Activated CD4-positive, alpha-beta T cell treated with anti-CD3 and anti-CD28 coated beads, Interleukin-2, amount 10 ng/mL, durations not matched to agents 24 days and 14 days (primary cell): ENCODE measurements around the gene MZT1. TPM values are rescaled to one million over a fixed set of nuclear protein-coding genes. Genes with fewer than 3 reads are reported as not detected.

Source experiments
- total RNA-seq: library from RNA; stranded (reverse); gene quantifications from 2 replicates; pipeline ENCODE4 v1.2.3, GENCODE V29; 2022

The MZT1 gene
- total RNA-seq, 1 donor from 2014 or later: 24.4 TPM

Other genes starting within 250 kb of the MZT1 start
- gene BORA, start 294 bp upstream of the MZT1 start, total RNA-seq: 17.3 and 18.1 TPM in 2 replicates
- gene DIS3, start 54.3 kb upstream of the MZT1 start, total RNA-seq: 52.1 and 55.6 TPM in 2 replicates
- 25.0 and 33.7 TPM in 2 replicates for gene PIBF1, start 54.5 kb upstream of the MZT1 start, total RNA-seq